Stimulated activated memory B cell treated with anti-CD40 and anti-IgM and Interleukin-4, amounts not matched to agents 10 μg/mL and 1 μg/mL and 100 μg/mL, for 72 hours (primary cell): Measurements from ENCODE around the gene LGALS7B.
"Not testable (repeated sequence)": the region's sequence is repeated elsewhere in the genome, so short reads cannot be mapped to it uniquely, and the experiment has no call there.

Experiments
- ATAC-seq: fragments of 150-1000 bp; cut with Tn5 transposase; 2 replicates; pipeline ENCODE4 v1.10.0; 2021
- H3K27ac Mint-ChIP-seq: one replicate; pipeline ENCODE4 v1.8.0; 2022; ENCODE audit warnings: mild to moderate bottlenecking, mixed read lengths
- H3K27me3 Mint-ChIP-seq: one replicate; pipeline ENCODE4 v1.8.0; 2022; ENCODE audit warnings: mixed read lengths
- H3K36me3 Mint-ChIP-seq: one replicate; pipeline ENCODE4 v1.8.0; 2022; ENCODE audit warnings: mixed read lengths
- H3K4me1 Mint-ChIP-seq: one replicate; pipeline ENCODE4 v1.8.0; 2022; ENCODE audit warnings: mixed read lengths
- H3K4me3 Mint-ChIP-seq: one replicate; pipeline ENCODE4 v1.8.0; 2022; ENCODE audit warnings: mild to moderate bottlenecking, moderate library complexity, mixed read lengths
- H3K9me3 Mint-ChIP-seq: one replicate; pipeline ENCODE4 v1.8.0; 2022; ENCODE audit warnings: mixed read lengths

Gene LGALS7B

DNA sequence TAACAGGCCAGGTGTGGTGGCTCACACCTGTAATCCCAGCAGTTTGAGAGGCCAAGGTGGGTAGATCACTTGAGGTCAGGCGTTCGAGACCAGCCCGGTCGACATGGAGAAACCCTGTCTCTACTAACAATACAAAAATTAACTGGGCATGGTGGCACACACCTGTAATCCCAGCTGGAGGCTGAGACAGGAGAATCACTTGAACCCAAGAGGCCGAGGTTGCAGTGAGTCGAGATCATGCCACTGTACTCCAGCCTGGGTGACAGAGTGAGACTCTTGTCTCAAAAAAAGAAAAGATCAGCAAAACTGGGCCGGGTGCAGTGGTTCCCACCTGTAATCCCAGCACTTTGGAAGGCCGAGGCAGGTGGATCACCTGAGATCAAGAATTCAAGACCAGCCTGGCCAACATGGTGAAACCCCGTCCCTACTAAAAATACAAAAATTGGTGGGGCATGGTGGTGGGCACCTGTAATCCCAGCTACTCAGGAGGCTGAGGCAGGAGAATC is 27.1 kb upstream of the LGALS7B start:
- H3K4me3 Mint-ChIP-seq, ATAC-seq, H3K36me3 Mint-ChIP-seq, H3K27ac Mint-ChIP-seq, H3K9me3 Mint-ChIP-seq, H3K27me3 Mint-ChIP-seq: not testable (repeated sequence)
- peaks cover 15% of the 10 kb centered on the region for H3K4me1 Mint-ChIP-seq

- Mint-ChIP-seq H3K27me3 (no peaks in the 10 kb centered on the region), H3K9me3 (no peaks in the 10 kb centered on the region), H3K36me3 (no peaks in the 10 kb centered on the region), H3K4me3 (no peak overlapping the region), H3K27ac (no peak overlapping the region), H3K4me1 (peaks cover 15% of the 10 kb centered on the region)
- ATAC-seq = no peak
Measured at GRCh38 chr19:38763795-38764220, 25.2 kb upstream of the LGALS7B start.

- Mint-ChIP-seq H3K4me1 (peaks cover 21% of the 10 kb centered on the region), H3K27ac (no peak overlapping the region)
Measured at GRCh38 chr19:38765214-38765613, 23.8 kb upstream of the LGALS7B start.

DNA sequence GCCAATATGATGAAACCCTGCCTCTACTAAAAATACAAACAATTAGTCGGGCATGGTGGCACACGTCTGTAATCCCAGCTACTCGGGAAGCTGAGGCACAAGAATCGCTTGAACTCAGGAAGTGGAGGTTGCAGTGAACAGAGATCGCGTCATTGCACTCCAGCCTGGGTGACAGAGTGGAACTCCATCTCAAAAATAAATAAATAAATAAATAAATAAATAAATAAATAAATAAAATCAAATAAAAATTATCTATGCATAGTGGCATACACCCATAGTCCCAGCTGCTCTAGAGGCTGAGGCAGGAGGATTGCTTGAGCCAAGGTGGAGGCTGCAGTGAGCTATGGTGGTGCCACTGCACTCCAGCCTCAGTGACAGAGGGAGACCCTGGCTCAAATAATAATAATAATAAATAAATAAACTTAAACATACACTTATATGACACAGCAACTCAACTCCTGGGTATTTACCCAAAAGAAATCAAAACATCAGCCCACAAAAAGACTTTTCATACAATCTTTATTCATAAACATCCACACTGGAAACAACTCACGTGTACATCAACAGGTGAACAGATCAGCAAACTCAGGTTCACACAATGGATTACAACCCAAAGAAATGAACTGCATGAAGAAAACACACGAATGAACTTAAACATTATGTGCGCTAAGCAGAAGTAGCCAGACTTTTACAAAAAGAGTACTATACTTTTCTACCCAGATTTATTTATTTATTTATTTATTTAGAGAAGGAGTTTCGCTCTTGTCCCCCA is 22.5 kb upstream of the LGALS7B start:
- ATAC-seq = no peak
- Mint-ChIP-seq H3K27me3 (no peaks in the 10 kb centered on the region), H3K4me1 (peaks cover 16% of the 10 kb centered on the region), H3K36me3 (no peaks in the 10 kb centered on the region), H3K4me3 (no peak overlapping the region), H3K27ac (no peak overlapping the region), H3K9me3 (no peaks in the 10 kb centered on the region)

More at GRCh38 chr19:38765214-38765613, 23.8 kb upstream of the LGALS7B start:
- Mint-ChIP-seq H3K36me3 (no peaks in the 10 kb centered on the region), H3K9me3 (no peaks in the 10 kb centered on the region), H3K4me3 (no peak overlapping the region), H3K27me3 (no peaks in the 10 kb centered on the region)
- no peak for ATAC-seq

DNA sequence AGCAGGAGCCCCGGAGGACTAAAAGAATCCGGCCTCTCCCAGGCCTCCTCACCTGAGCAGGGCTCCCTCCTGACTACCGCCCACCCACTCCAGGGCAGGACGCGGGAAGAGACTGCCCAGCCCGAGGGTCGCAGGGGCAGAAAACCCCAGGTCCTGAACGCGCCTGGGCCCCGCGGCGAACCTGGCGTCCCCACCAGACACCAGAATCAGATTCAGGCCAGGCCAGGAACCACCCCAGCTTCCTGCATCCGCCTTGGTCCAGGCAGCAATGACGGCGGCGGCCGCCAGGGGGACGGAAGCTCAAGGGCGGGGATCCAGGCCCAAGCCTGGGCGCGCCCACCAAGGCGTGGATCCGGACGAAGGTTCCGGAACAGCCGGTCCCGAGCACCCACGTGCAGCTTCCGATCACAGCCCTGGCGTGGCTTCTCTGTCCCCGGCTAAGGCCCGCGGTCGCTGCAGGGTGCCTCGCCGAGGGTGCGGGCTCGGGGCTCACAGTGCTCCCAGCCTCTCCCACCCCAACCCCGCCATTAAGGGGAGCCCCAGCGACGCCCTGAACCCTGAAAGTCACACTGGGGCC is 19.3 kb upstream of the LGALS7B start:
- Mint-ChIP-seq H3K36me3 (no peaks in the 10 kb centered on the region), H3K27me3 (no peaks in the 10 kb centered on the region), H3K4me3 (peak overlapping the region; percentile 72), H3K27ac (peak overlapping the region; percentile 88), H3K9me3 (no peaks in the 10 kb centered on the region), H3K4me1 (peaks cover 6% of the 10 kb centered on the region)
- peak; percentile 91 for ATAC-seq

GRCh38 chr19:38770228-38770948 is 18.6 kb upstream of the LGALS7B start:
- H3K27me3 Mint-ChIP-seq, H3K36me3 Mint-ChIP-seq, H3K9me3 Mint-ChIP-seq, H3K4me1 Mint-ChIP-seq: not testable (repeated sequence)
- peak overlapping the region; percentile 72 for H3K4me3 Mint-ChIP-seq
- peak; percentile 29 for ATAC-seq
- H3K27ac Mint-ChIP-seq = peak overlapping the region; percentile 88

GRCh38 chr19:38770949-38771275 is 18.1 kb upstream of the LGALS7B start:
- H3K27me3 Mint-ChIP-seq, H3K4me1 Mint-ChIP-seq, H3K36me3 Mint-ChIP-seq, H3K4me3 Mint-ChIP-seq, H3K9me3 Mint-ChIP-seq, H3K27ac Mint-ChIP-seq: not testable (repeated sequence)
- ATAC-seq = peak; percentile 81

GRCh38 chr19:38771569-38771968 is 17.4 kb upstream of the LGALS7B start:
- not testable (repeated sequence) for H3K4me3 Mint-ChIP-seq, H3K36me3 Mint-ChIP-seq, H3K27me3 Mint-ChIP-seq, ATAC-seq, H3K4me1 Mint-ChIP-seq, H3K27ac Mint-ChIP-seq, H3K9me3 Mint-ChIP-seq

DNA sequence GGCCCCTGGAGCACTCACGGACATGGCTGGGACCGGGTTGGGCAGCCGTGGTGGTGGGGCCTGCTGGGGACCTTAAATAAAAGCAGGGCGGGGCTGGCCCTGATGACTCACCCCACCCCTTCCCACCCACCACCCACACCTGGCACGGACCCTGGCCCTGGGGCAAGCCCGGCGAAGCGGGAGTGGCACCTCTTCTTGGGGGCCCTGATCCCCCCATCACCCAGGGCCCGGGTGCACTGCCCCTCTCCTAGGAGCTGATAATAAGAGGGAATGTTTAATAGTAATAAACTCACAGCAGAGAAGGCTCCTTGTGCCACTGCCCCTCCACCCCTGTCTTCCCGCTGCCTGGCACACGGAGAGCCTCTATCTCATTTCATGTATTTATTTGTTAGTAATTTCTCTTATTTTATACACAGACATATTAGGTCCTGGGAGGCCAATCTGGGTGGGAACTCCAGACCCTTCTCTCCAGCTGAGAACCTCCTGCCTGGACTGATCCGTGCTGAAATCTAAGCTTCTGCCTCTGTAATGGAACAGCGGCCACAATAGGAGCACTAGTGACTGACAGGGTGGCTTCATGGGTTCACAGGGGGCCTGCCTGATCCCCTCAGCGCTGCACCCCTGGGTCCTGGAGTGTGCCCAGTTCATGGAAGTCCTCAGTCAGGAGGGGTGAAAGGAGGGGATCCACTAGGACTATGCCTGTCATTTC is 15.4 kb upstream of the LGALS7B start, which contains the start of gene LGALS7:
Gene LGALS7, minus strand, starts transcription at position 49 of the 709 bp plus-strand sequence. Its CDS starts 25 bp downstream, at position 24.
- no peak for ATAC-seq
- H3K36me3 Mint-ChIP-seq = no peaks in the 10 kb centered on the region
- no peak within 1 kb of the TSS for H3K27ac Mint-ChIP-seq
- peaks cover 3% of the 10 kb centered on the region for H3K27me3 Mint-ChIP-seq
- H3K9me3 Mint-ChIP-seq = no peaks in the 10 kb centered on the region
- peaks cover 6% of the 10 kb centered on the region for H3K4me1 Mint-ChIP-seq
- H3K4me3 Mint-ChIP-seq = no peak within 1 kb of the TSS

GRCh38 chr19:38774181-38774950 is 14.6 kb upstream of the LGALS7B start:
- H3K9me3 Mint-ChIP-seq = no peaks in the 10 kb centered on the region
- no peak for ATAC-seq
- H3K27ac Mint-ChIP-seq = no peak overlapping the region
- no peaks in the 10 kb centered on the region for H3K36me3 Mint-ChIP-seq
- no peak overlapping the region for H3K4me3 Mint-ChIP-seq
- peaks cover 3% of the 10 kb centered on the region for H3K4me1 Mint-ChIP-seq
- peaks cover 9% of the 10 kb centered on the region for H3K27me3 Mint-ChIP-seq

DNA sequence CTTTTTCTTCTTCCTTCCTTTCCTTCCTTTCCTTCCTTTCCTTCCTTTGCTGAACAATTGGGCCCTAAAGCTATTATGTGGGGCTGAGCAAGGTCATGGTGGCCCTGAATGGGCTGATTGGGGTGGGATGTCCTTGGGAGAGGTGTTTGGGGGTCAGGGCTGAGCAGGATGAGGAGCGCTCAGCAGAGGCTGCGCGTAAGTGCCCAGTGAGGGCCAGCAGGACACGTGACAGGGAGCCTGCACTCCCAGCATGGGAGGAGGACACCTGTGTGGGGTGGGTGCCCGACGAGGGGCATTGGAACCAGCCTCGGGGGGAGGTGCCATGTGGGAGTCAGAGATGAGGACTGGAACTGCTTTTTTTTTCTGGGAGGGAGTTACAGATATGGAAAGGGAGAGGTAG is 10.3 kb upstream of the LGALS7B start:
- Mint-ChIP-seq H3K27ac (no peak overlapping the region), H3K4me1 (no peaks in the 10 kb centered on the region), H3K27me3 (peaks cover 9% of the 10 kb centered on the region), H3K4me3 (no peak overlapping the region), H3K9me3 (no peaks in the 10 kb centered on the region), H3K36me3 (no peaks in the 10 kb centered on the region)
- no peak for ATAC-seq

GRCh38 chr19:38780443-38780842 is 8.6 kb upstream of the LGALS7B start:
- no peak overlapping the region for H3K27ac Mint-ChIP-seq
- ATAC-seq = no peak
- H3K4me3 Mint-ChIP-seq = no peak overlapping the region
- no peaks in the 10 kb centered on the region for H3K4me1 Mint-ChIP-seq
- H3K27me3 Mint-ChIP-seq = peaks cover 9% of the 10 kb centered on the region
- H3K9me3 Mint-ChIP-seq = no peaks in the 10 kb centered on the region
- H3K36me3 Mint-ChIP-seq = no peaks in the 10 kb centered on the region

- no peak overlapping the region for H3K4me3 Mint-ChIP-seq
- ATAC-seq = no peak
- no peaks in the 10 kb centered on the region for H3K4me1 Mint-ChIP-seq
- H3K36me3 Mint-ChIP-seq = no peaks in the 10 kb centered on the region
- H3K27me3 Mint-ChIP-seq = peaks cover 9% of the 10 kb centered on the region
- no peaks in the 10 kb centered on the region for H3K9me3 Mint-ChIP-seq
- H3K27ac Mint-ChIP-seq = no peak overlapping the region
Measured at GRCh38 chr19:38781058-38781457, 7.9 kb upstream of the LGALS7B start.

DNA sequence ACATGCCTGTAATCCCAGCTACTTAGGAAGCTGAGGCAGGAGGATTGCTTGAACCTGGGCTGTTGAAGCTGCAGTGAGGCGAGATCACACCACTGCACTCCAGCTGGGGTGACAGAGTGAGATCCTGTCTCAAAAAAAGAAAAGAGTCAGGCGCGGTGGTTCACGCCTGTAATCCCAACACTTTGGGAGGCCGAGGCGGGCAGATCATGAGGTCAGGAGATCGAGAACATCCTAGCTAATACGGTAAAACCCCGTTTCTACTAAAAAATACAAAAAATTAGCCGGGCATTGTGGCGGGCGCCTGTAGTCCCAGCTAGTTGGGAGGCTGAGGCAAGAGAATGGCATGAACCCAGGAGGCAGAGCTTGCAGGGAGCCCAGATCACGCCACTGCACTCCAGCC is 6.8 kb upstream of the LGALS7B start:
- ATAC-seq, H3K27me3 Mint-ChIP-seq, H3K36me3 Mint-ChIP-seq, H3K4me3 Mint-ChIP-seq, H3K9me3 Mint-ChIP-seq, H3K27ac Mint-ChIP-seq, H3K4me1 Mint-ChIP-seq: not testable (repeated sequence)
